Endothelial cell of umbilical vein (primary cell): ENCODE measurements around the gene CCDC185. TPM values are rescaled to one million over a fixed set of nuclear protein-coding genes. Genes with fewer than 3 reads are reported as not detected.

Experiments used
- BruUV-seq: library from RNA; stranded (reverse); fragments of 400-500 nt; replicated peaks from 2 replicates; lab custom pipeline; 2021; lab: Mats Ljungman, UMichigan
- CTCF ChIA-PET: fragments of 300-600, 350-600 bp; sonication (Branson Sonifier 250); formaldehyde crosslinking; loops from one replicate; lab custom pipeline; 2021; ENCODE audit warnings: antibody characterized with exemption, inconsistent platforms; lab: Charles Lee
- POLR2A ChIA-PET: fragments of 300-600, 350-600 bp; sonication (Branson Sonifier 250); formaldehyde crosslinking; loops from one replicate; lab custom pipeline; 2021; ENCODE audit warnings: antibody characterized with exemption, inconsistent platforms; lab: Charles Lee
- DNase-seq: peaks from one replicate; pipeline ENCODE4 v3.0.0-alpha.2; 2011; ENCODE audit warnings: low read depth, low spot score
- FAIRE-seq: peaks from 2 replicates; lab custom pipeline; 2011; peaks lifted over from hg19 to GRCh38; lab: Jason Lieb, UNC
- H2AFZ ChIP-seq: 2 replicates; pipeline ENCODE4 v1.6.0; 2012; ENCODE audit warnings: low read depth, low read length, control low read depth, inconsistent platforms
- H3K27ac ChIP-seq: 2 replicates; pipeline ENCODE4 v1.5.1; 2011; ENCODE audit warnings: low read depth, mild to moderate bottlenecking, control low read depth, low read length, moderate library complexity; ENCODE audit not compliant: insufficient read depth
- H3K27me3 ChIP-seq, 2 experiments: 2 replicates each; pipeline versions ENCODE4 v1.6.0 to v1.6.1; 2011; ENCODE audit warnings: low read length in 2 of 2, mixed read lengths in 1 of 2; ENCODE audit not compliant: control insufficient read depth in 2 of 2, insufficient read depth in 2 of 2
- H3K36me3 ChIP-seq, 2 experiments: 2 replicates in 1 of 2; 3 replicates in 1 of 2; pipeline ENCODE4 v1.5.1; 2011; ENCODE audit warnings: low read length in 2 of 2, mild to moderate bottlenecking in 1 of 2, moderate library complexity in 1 of 2; ENCODE audit not compliant: control insufficient read depth in 2 of 2, insufficient read depth in 2 of 2; ENCODE audit errors: extremely low read depth in 1 of 2
- H3K4me1 ChIP-seq: 3 replicates; pipeline ENCODE4 v1.5.1; 2011; ENCODE audit warnings: mild to moderate bottlenecking, low read length; ENCODE audit not compliant: control insufficient read depth, insufficient read depth; ENCODE audit errors: extremely low read depth
- H3K4me2 ChIP-seq: 2 replicates; pipeline ENCODE4 v1.6.1; 2011; ENCODE audit warnings: low read length, control low read depth, mixed read lengths; ENCODE audit not compliant: insufficient read depth
- H3K4me3 ChIP-seq, 3 experiments: fragments of 200-600 bp in 1 of 3; sonication (generic), shearing (Covaris generic) in 1 of 3; replicated peaks in 1 of 3; 2 replicates each; pipeline ENCODE4 v1.5.1; 2011 to 2016; ENCODE audit warnings: control low read depth in 3 of 3, low read length in 3 of 3, mild to moderate bottlenecking in 2 of 3, inconsistent platforms in 1 of 3, low read depth in 1 of 3, moderate library complexity in 1 of 3; ENCODE audit not compliant: insufficient read depth in 1 of 3
- H3K79me2 ChIP-seq: 2 replicates; pipeline ENCODE4 v1.6.0; 2012; ENCODE audit warnings: low read length, inconsistent platforms; ENCODE audit not compliant: control insufficient read depth, insufficient read depth
- H3K9ac ChIP-seq: replicated peaks from 2 replicates; pipeline ENCODE3; 2011; ENCODE audit warnings: low read length, control low read depth; ENCODE audit not compliant: insufficient read depth; ENCODE audit errors: extremely low read depth
- H3K9me1 ChIP-seq: replicated peaks from 3 replicates; pipeline ENCODE4 v1.6.0; 2011; ENCODE audit warnings: mild to moderate bottlenecking, low read length; ENCODE audit not compliant: control insufficient read depth, insufficient read depth; ENCODE audit errors: extremely low read depth
- H3K9me3 ChIP-seq: replicated peaks from 2 replicates; pipeline ENCODE4 v1.5.1; 2012; ENCODE audit warnings: low read length, inconsistent platforms; ENCODE audit not compliant: control insufficient read depth, insufficient read depth
- H4K20me1 ChIP-seq: replicated peaks from 2 replicates; pipeline ENCODE3; 2011; ENCODE audit warnings: mild to moderate bottlenecking, low read length; ENCODE audit not compliant: control insufficient read depth, insufficient read depth; ENCODE audit errors: extremely low read depth
- CTCF ChIP-seq, 2 donors: IDR thresholded peaks; 1 replicate in 1 of 2; 2 replicates in 1 of 2; pipeline ENCODE4 v1.5.1; 2011; ENCODE audit warnings: low read length in 2 of 2, mild to moderate bottlenecking in 2 of 2, moderate library complexity in 2 of 2, control low read depth in 1 of 2, inconsistent platforms in 1 of 2, low read depth in 1 of 2; ENCODE audit not compliant: insufficient read depth in 1 of 2; ENCODE audit errors: extremely low read depth in 1 of 2
- EZH2 ChIP-seq: IDR thresholded peaks from 2 replicates; pipeline ENCODE4 v1.6.1; 2012; ENCODE audit warnings: borderline replicate concordance, low read depth, mild to moderate bottlenecking, moderate library complexity, low read length, inconsistent platforms; ENCODE audit not compliant: severe bottlenecking
- FOS ChIP-seq: IDR thresholded peaks from 2 replicates; pipeline ENCODE4 v1.6.1; 2011; ENCODE audit warnings: mild to moderate bottlenecking, low read length, moderate library complexity, borderline replicate concordance; ENCODE audit not compliant: insufficient read depth
- GATA2 ChIP-seq: IDR thresholded peaks from 2 replicates; pipeline ENCODE4 v1.7.0; 2011; ENCODE audit warnings: low read depth, mild to moderate bottlenecking, moderate library complexity, mixed read lengths, low read length; ENCODE audit not compliant: insufficient read length, insufficient read depth
- JUN ChIP-seq: IDR thresholded peaks from 2 replicates; pipeline ENCODE4 v1.6.1; 2011; ENCODE audit warnings: borderline replicate concordance, low read depth; ENCODE audit not compliant: insufficient read length, insufficient read depth
- MAX ChIP-seq: IDR thresholded peaks from 2 replicates; pipeline ENCODE4 v1.6.1; 2011; ENCODE audit not compliant: insufficient read depth, insufficient read length
- MYC ChIP-seq: IDR thresholded peaks from one replicate; pipeline ENCODE4 v1.6.1; 2011; ENCODE audit warnings: mild to moderate bottlenecking, low read depth, low read length
- POLR2A ChIP-seq: IDR thresholded peaks from 2 replicates; pipeline ENCODE4 v1.6.1; 2012; ENCODE audit warnings: low read depth, mild to moderate bottlenecking, control low read depth, low read length
- POLR2AphosphoS5 ChIP-seq: IDR thresholded peaks from 2 replicates; pipeline ENCODE4 v1.6.1; 2012; ENCODE audit warnings: low read depth, mild to moderate bottlenecking, control low read depth, low read length, moderate library complexity; ENCODE audit not compliant: insufficient read depth
- dilution Hi-C: fragments of 300-500 bp; cut with MboI; formaldehyde crosslinking; loops from one replicate; pipeline ENCODE4 v1.15.0; 2019; ENCODE audit warnings: low sequenced_read_pairs; ENCODE audit not compliant: extremely low pct_ligation_motif_present
- intact Hi-C: fragments of 100-400 bp; cut with micrococcal nuclease; formaldehyde crosslinking; loops from one replicate; pipeline ENCODE4 v1.10.0; 2022
- polyA plus RNA-seq, 4 experiments: library from polyadenylated mRNA; depleted of rRNA in 3 of 4; stranded (reverse) in 3 of 4; unstranded in 1 of 4; fragments of >200 nt; gene quantifications; 2 replicates each; pipeline versions ENCODE4 v1.2.1 to v1.2.3, GENCODE V29; 2011 to 2012; ENCODE audit warnings: missing spikeins in 1 of 4
- total RNA-seq: library from RNA; stranded (reverse); gene quantifications from 2 replicates; pipeline ENCODE4 v1.2.3, GENCODE V29; 2021

CCDC185 gene
- total and polyA plus RNA-seq, 2 donors (not counting 3 experiments of a cell fraction or from before 2014, with no cell fraction given): not detected

GRCh38 chr1:223425550-223425949, 32.3 kb downstream of the CCDC185 start:
- TF ChIP-seq MAX (no peak), JUN (no peak), MYC (no peak), GATA2 (no peak), POLR2A (no peak), CTCF (IDR thresholded peaks at IDR 0.05; ENCODE audit: extremely low read depth in 1 of 2, insufficient read depth in 1 of 2, low read depth in 1 of 2, low read length in 2 of 2) (no peak), FOS (no peak), POLR2AphosphoS5 (no peak), EZH2 (no peak)
- no peak overlapping the region for H3K4me3 ChIP-seq
- H4K20me1 ChIP-seq: no peaks in the 10 kb centered on the region
- H2AFZ ChIP-seq: no peak overlapping the region
- no peaks in the 10 kb centered on the region for H3K79me2 ChIP-seq
- intact Hi-C loops: no loop called here
- FAIRE-seq (no peak), DNase-seq (no peak)
- H3K9ac ChIP-seq: no peak overlapping the region
- H3K4me2 ChIP-seq: no peak overlapping the region
- H3K36me3 ChIP-seq: no peaks in the 10 kb centered on the region
- no peaks in the 10 kb centered on the region for H3K4me1 ChIP-seq
- no TSS peak for BruUV-seq
- no peaks in the 10 kb centered on the region for H3K9me1 ChIP-seq
- H3K27ac ChIP-seq: no peak overlapping the region
- ChIA-PET CTCF (no interaction called here), POLR2A (no interaction called here)
- dilution Hi-C loops: no loop called here
- no peaks in the 10 kb centered on the region for H3K9me3 ChIP-seq
- no peaks in the 10 kb centered on the region for H3K27me3 ChIP-seq
